K562 (cell line): ENCODE measurements around the gene MYLIP. TPM values are rescaled to one million over a fixed set of nuclear protein-coding genes. Genes with fewer than 3 reads are reported as not detected.
A peak's percentile ranks its signal among the peaks of the same experiment; 100 is the strongest.

Experiments used
- ATAC-seq: fragments of 200-7000 bp; cut with Tn5 transposase; 3 replicates; pipeline ENCODE4 v1.9.1; 2020; ENCODE audit warnings: moderate library complexity
- BruUV-seq: library from RNA; stranded (reverse); fragments of 400-500 nt; replicated peaks from 2 replicates; lab custom pipeline; 2021; lab: Mats Ljungman, UMichigan
- CTCF ChIA-PET: fragments of 300-600 bp; formaldehyde crosslinking; extraction: SDS; loops from one replicate; lab custom pipeline; 2021; ENCODE audit warnings: low intra/inter-chr PET ratio; lab: Yijun Ruan, JAX
- POLR2A ChIA-PET: fragments of 300-600, 350-650 bp; sonication (Branson Sonifier 250); formaldehyde crosslinking; extraction: SDS; loops from one replicate; lab custom pipeline; 2021; ENCODE audit warnings: antibody characterized with exemption, inconsistent platforms; lab: Yijun Ruan, JAX
- DNase-seq, 4 experiments: peaks; one replicate each; pipeline versions ENCODE4 v3.0.0 to v3.0.0-alpha.2; 2011 to 2018; ENCODE audit warnings: low spot score in 3 of 4, mixed read lengths in 3 of 4; ENCODE audit errors: extremely low read depth in 1 of 4
- FAIRE-seq: peaks from 2 replicates; lab custom pipeline; 2011; peaks lifted over from hg19 to GRCh38; lab: Jason Lieb, UNC
- H2AFZ ChIP-seq: 2 replicates; pipeline ENCODE4 v1.6.0; 2011; ENCODE audit warnings: low read depth, low read length, control low read depth, inconsistent platforms
- H3K27ac ChIP-seq: fragments of 200-600 bp; 3 replicates; pipeline ENCODE4 v1.8.0; 2011; ENCODE audit warnings: low read depth, mild to moderate bottlenecking, control low read depth, inconsistent platforms, low read length, moderate library complexity, mixed read lengths; ENCODE audit errors: extremely low read depth
- H3K27me3 ChIP-seq, 2 experiments: fragments of 300-600 bp in 1 of 2; 2 replicates in 1 of 2; 3 replicates in 1 of 2; pipeline versions ENCODE4 v1.6.0 to v1.8.0; 2011; ENCODE audit warnings: inconsistent platforms in 2 of 2, low read length in 2 of 2, mild to moderate bottlenecking in 1 of 2, mixed read lengths in 1 of 2, moderate library complexity in 1 of 2; ENCODE audit not compliant: control insufficient read depth in 2 of 2, insufficient read depth in 2 of 2
- H3K36me3 ChIP-seq: fragments of 300-600 bp; 3 replicates; pipeline ENCODE4 v1.8.0; 2011; ENCODE audit warnings: mild to moderate bottlenecking, low read length, inconsistent platforms; ENCODE audit not compliant: control insufficient read depth, insufficient read depth
- H3K4me1 ChIP-seq, 2 experiments: fragments of 200-600 bp in 1 of 2; replicated peaks in 1 of 2; 2 replicates in 1 of 2; 3 replicates in 1 of 2; pipeline versions ENCODE4 v1.5.1 to v1.8.0; 2011; ENCODE audit warnings: inconsistent platforms in 2 of 2, low read length in 2 of 2, mild to moderate bottlenecking in 1 of 2, mixed read lengths in 1 of 2, moderate library complexity in 1 of 2; ENCODE audit not compliant: control insufficient read depth in 2 of 2, insufficient read depth in 2 of 2
- H3K4me2 ChIP-seq: 2 replicates; pipeline ENCODE4 v1.6.1; 2011; ENCODE audit warnings: low read length, control low read depth, inconsistent platforms, mixed read lengths; ENCODE audit not compliant: insufficient read depth
- H3K4me3 ChIP-seq: fragments of 200-600 bp; sonication (generic), shearing (Covaris generic); 2 replicates; pipeline ENCODE4 v1.5.1; 2016; ENCODE audit warnings: control low read depth, inconsistent platforms
- H3K79me2 ChIP-seq: fragments of 200-600 bp; 3 replicates; pipeline ENCODE4 v1.8.0; 2011; ENCODE audit warnings: low read length, inconsistent platforms; ENCODE audit not compliant: control insufficient read depth, insufficient read depth
- H3K9ac ChIP-seq, 2 experiments: 2 replicates each; pipeline versions ENCODE4 v1.6.0 to v1.6.1; 2011; ENCODE audit warnings: low read depth in 2 of 2, low read length in 2 of 2, control low read depth in 1 of 2, inconsistent platforms in 1 of 2, mild to moderate bottlenecking in 1 of 2, mixed read lengths in 1 of 2; ENCODE audit not compliant: insufficient read depth in 1 of 2
- H3K9me1 ChIP-seq: one replicate; pipeline ENCODE4 v1.6.0; 2011; ENCODE audit warnings: inconsistent platforms, mild to moderate bottlenecking, low read length, moderate library complexity; ENCODE audit not compliant: control insufficient read depth, insufficient read depth
- H3K9me3 ChIP-seq: replicated peaks from 2 replicates; pipeline ENCODE4 v1.5.1; 2011; ENCODE audit warnings: low read depth, low read length, inconsistent platforms; ENCODE audit not compliant: control insufficient read depth, insufficient read depth
- H4K20me1 ChIP-seq: replicated peaks from 2 replicates; pipeline ENCODE4 v1.6.1; 2011; ENCODE audit warnings: low read length, inconsistent platforms, mixed read lengths; ENCODE audit not compliant: control insufficient read depth, insufficient read depth
- ATF1 ChIP-seq, 2 experiments: fragments of 450-650 bp in 1 of 2; IDR thresholded peaks; 2 replicates each; pipeline ENCODE4 v1.6.1; 2016; ENCODE audit warnings: missing compliant biosample characterization in 1 of 2, missing genetic modification characterization in 1 of 2
- HMG20B ChIP-seq: fragments of 250-450 bp; sonication (Bioruptor Pico); IDR thresholded peaks from 2 replicates; pipeline ENCODE4 v1.5.0; 2021; ENCODE audit warnings: mild to moderate bottlenecking
- HNRNPK ChIP-seq: fragments of 200-400 bp; formaldehyde crosslinking; IDR thresholded peaks from one replicate; pipeline ENCODE4 v1.6.1; 2018; ENCODE audit warnings: mild to moderate bottlenecking, low read depth, low read length; ENCODE audit not compliant: poor library complexity, severe bottlenecking
- NFYB ChIP-seq: IDR thresholded peaks from 2 replicates; pipeline ENCODE4 v1.6.1; 2011; ENCODE audit warnings: mild to moderate bottlenecking, moderate library complexity; ENCODE audit not compliant: insufficient read length; ENCODE audit errors: extremely low read depth
- PHTF2 ChIP-seq: fragments of 250-450 bp; sonication (Bioruptor Pico); IDR thresholded peaks from 2 replicates; pipeline ENCODE4 v1.5.0; 2021; ENCODE audit warnings: mild to moderate bottlenecking
- PPARD ChIP-seq: fragments of 250-450 bp; sonication (Bioruptor Pico); IDR thresholded peaks from 2 replicates; pipeline ENCODE4 v1.8.0; 2022; ENCODE audit warnings: inconsistent platforms, mild to moderate bottlenecking, moderate library complexity
- RFX7 ChIP-seq: fragments of 250-450 bp; sonication (Bioruptor Pico); IDR thresholded peaks from 2 replicates; pipeline ENCODE4 v1.5.1; 2021; ENCODE audit warnings: mild to moderate bottlenecking
- SMC3 ChIP-seq: conservative IDR thresholded peaks from 2 replicates; pipeline ENCODE4 v1.6.1; 2011; ENCODE audit warnings: low read depth, low read length, improper control_type of control experiment; ENCODE audit not compliant: insufficient read depth
- SREBF1 ChIP-seq: fragments of 150-350 bp; IDR thresholded peaks from 2 replicates; pipeline ENCODE4 v1.6.1; 2014; ENCODE audit warnings: antibody characterized with exemption, low read depth, low read length, borderline replicate concordance
- TOE1 ChIP-seq, 2 experiments: fragments of 450-650 bp in 1 of 2; sonication (generic) in 1 of 2; formaldehyde crosslinking in 1 of 2; IDR thresholded peaks; 2 replicates each; pipeline versions ENCODE4 v1.7.1 to v1.8.0; 2016 to 2022; ENCODE audit warnings: borderline replicate concordance in 2 of 2, mild to moderate bottlenecking in 2 of 2, antibody characterized with exemption in 1 of 2, inconsistent platforms in 1 of 2, low read depth in 1 of 2, missing genetic modification reagents in 1 of 2, moderate library complexity in 1 of 2
- U2AF2 ChIP-seq: fragments of 200-400 bp; formaldehyde crosslinking; optimal IDR thresholded peaks from 2 replicates; pipeline ENCODE3; 2017; ENCODE audit warnings: low read depth, mild to moderate bottlenecking, low read length
- ZNF263 ChIP-seq: sonication (generic); formaldehyde crosslinking; IDR thresholded peaks from 2 replicates; pipeline ENCODE4 v1.8.0; 2022; ENCODE audit warnings: mild to moderate bottlenecking, missing genetic modification reagents, borderline replicate concordance
- ZNF282 ChIP-seq: sonication (generic); formaldehyde crosslinking; IDR thresholded peaks from 2 replicates; pipeline ENCODE4 v1.8.1; 2023; ENCODE audit warnings: missing genetic modification reagents
- WGBS: fragments of 100-300 bp; shearing (Covaris generic); methylation state at CpG from one replicate; pipeline ENCODE4 v1.1.6; 2016; ENCODE audit warnings: low coverage, mixed read lengths; ENCODE audit not compliant: insufficient coverage; ENCODE audit errors: missing lambda C conversion rate; 5-methylcytosine and 5-hydroxymethylcytosine counted together
- in situ Hi-C: fragments of 300-500 bp; cut with MboI; formaldehyde crosslinking; loops from 4 replicates; pipeline ENCODE4 v1.15.0; 2018; ENCODE audit warnings: inconsistent platforms, mixed read lengths
- intact Hi-C: fragments of 100-400 bp; cut with micrococcal nuclease; formaldehyde crosslinking; loops from 2 replicates; pipeline ENCODE4 v1.14.2; 2022
- polyA plus RNA-seq, 8 experiments: library from polyadenylated mRNA; depleted of rRNA in 4 of 8; stranded (reverse) in 5 of 8; unstranded in 3 of 8; fragments of >200 nt; fragmentation: Nextera tagmentation in 2 of 8; fragmentation: Illumina TruSeq in 1 of 8; extraction: Ambion mirVana in 2 of 8; extraction: Trizol in 1 of 8; gene quantifications; 2 replicates each; pipeline versions ENCODE4 v1.2.1 to v1.2.3, GENCODE V29; 2011 to 2014; ENCODE audit warnings: inconsistent platforms in 1 of 8, missing spikeins in 1 of 8
- total RNA-seq, 7 experiments: library from RNA; depleted of rRNA in 6 of 7; stranded (reverse); fragments of >200 nt in 6 of 7; fragmentation: Illumina TruSeq in 2 of 7; extraction: Trizol in 2 of 7; gene quantifications; 2 replicates each; pipeline versions ENCODE4 v1.2.1 to v1.2.3, GENCODE V29; 2011 to 2021; ENCODE audit warnings: low replicate concordance in 1 of 7
- TF ChIP-seq, protein P1 (sequence below): fragments of 250-450 bp; sonication (Bioruptor Pico); IDR thresholded peaks from 2 replicates; pipeline ENCODE4 v1.5.1; 2021; ENCODE audit warnings: mild to moderate bottlenecking
- TF ChIP-seq, protein P2 (sequence below): fragments of 250-450 bp; sonication (Bioruptor Pico); IDR thresholded peaks from 2 replicates; pipeline ENCODE4 v1.4.0; 2020
- TF ChIP-seq, protein P3 (sequence below): sonication (generic); formaldehyde crosslinking; IDR thresholded peaks from 2 replicates; pipeline ENCODE4 v1.8.0; 2022; ENCODE audit warnings: missing genetic modification reagents, mild to moderate bottlenecking, moderate library complexity, borderline replicate concordance
- TF ChIP-seq, protein P4 (sequence below): fragments of 250-450 bp; sonication (Bioruptor Pico); IDR thresholded peaks from 2 replicates; pipeline ENCODE4 v1.8.0; 2022; ENCODE audit warnings: moderate library complexity, mild to moderate bottlenecking, inconsistent platforms

The MYLIP gene
- total and polyA plus RNA-seq, 9 of the 15 experiments (the other 6 are each of a cell fraction or from before 2014, with no cell fraction given) = 10.8 to 43.5 (median 31.5) TPM

DNA sequence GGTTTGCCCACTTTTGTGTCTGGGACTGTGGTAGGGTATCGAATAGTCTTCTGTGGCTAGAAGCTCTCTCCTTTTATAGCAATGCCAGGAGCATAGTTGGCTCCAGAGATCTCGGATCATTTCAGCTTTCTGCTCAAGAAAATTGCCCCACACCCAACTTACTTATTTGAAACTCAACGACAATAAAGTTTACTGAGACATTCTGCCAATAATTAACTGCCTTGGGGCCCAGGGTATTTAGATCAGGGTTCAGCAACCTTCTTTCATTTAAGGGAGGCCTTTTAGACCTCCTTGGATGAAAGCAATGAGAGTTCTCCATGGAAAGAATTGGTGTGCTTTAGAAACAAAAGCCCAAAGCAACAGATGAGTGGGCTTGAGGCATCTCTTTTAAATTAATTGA is 55.7 kb downstream of the MYLIP start:
- POLR2A ChIA-PET = interaction anchor here (0.6 kb wide), 1 partner anchor 376 kb away, joined by 4 read pairs; no protein-coding TSS in a partner anchor
- WGBS = 61% methylated on average over 3 of the region's 3 CpGs
- no TSS peak for BruUV-seq

More for the DNA sequence above, 55.7 kb downstream of the MYLIP start:
- H3K9me3 ChIP-seq = peaks cover 7% of the 10 kb centered on the region
- H3K4me3 ChIP-seq = no peak overlapping the region
- no peak for ATAC-seq
- no peaks in the 10 kb centered on the region for H3K36me3 ChIP-seq
- no peak overlapping the region for H3K4me2 ChIP-seq
- H3K79me2 ChIP-seq = no peaks in the 10 kb centered on the region
- H3K9ac ChIP-seq = no peak overlapping the region
- no peak for TF ChIP-seq RFX7 (CRISPR knock-in tag)
- TF ChIP-seq, protein P1, sequence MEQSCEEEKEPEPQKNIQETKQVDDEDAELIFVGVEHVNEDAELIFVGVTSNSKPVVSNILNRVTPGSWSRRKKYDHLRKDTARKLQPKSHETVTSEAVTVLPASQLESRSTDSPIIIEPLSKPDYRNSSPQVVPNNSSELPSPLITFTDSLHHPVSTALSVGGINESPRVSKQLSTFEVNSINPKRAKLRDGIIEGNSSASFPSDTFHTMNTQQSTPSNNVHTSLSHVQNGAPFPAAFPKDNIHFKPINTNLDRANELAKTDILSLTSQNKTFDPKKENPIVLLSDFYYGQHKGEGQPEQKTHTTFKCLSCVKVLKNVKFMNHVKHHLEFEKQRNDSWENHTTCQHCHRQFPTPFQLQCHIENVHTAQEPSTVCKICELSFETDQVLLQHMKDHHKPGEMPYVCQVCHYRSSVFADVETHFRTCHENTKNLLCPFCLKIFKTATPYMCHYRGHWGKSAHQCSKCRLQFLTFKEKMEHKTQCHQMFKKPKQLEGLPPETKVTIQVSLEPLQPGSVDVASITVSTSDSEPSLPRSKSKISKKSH (CRISPR knock-in tag) = no peak
- no peak for TF ChIP-seq SREBF1
- TF ChIP-seq NFYB = no peak
- no peak for TF ChIP-seq HMG20B
- TF ChIP-seq ATF1 (CRISPR knock-in tag; IDR thresholded peaks at IDR 0.05) = no peak
- TF ChIP-seq ATF1 (tag; IDR thresholded peaks at IDR 0.05) = no peak
- no peak for TF ChIP-seq ZNF282 (CRISPR knock-in tag)
- TF ChIP-seq TOE1 (IDR thresholded peaks at IDR 0.05; ENCODE audit: borderline replicate concordance) = no peak
- TF ChIP-seq TOE1 (CRISPR knock-in tag; IDR thresholded peaks at IDR 0.05; ENCODE audit: borderline replicate concordance, low read depth) = no peak
- TF ChIP-seq ZNF263 (CRISPR knock-in tag) = no peak
- no peak for TF ChIP-seq PPARD
- TF ChIP-seq SMC3 = no peak
- no peak for TF ChIP-seq PHTF2 (CRISPR knock-in tag)
- TF ChIP-seq, protein P2, sequence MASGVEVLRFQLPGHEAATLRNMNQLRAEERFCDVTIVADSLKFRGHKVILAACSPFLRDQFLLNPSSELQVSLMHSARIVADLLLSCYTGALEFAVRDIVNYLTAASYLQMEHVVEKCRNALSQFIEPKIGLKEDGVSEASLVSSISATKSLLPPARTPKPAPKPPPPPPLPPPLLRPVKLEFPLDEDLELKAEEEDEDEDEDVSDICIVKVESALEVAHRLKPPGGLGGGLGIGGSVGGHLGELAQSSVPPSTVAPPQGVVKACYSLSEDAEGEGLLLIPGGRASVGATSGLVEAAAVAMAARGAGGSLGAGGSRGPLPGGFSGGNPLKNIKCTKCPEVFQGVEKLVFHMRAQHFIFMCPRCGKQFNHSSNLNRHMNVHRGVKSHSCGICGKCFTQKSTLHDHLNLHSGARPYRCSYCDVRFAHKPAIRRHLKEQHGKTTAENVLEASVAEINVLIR (CRISPR knock-in tag) = no peak
- TF ChIP-seq, protein P3, sequence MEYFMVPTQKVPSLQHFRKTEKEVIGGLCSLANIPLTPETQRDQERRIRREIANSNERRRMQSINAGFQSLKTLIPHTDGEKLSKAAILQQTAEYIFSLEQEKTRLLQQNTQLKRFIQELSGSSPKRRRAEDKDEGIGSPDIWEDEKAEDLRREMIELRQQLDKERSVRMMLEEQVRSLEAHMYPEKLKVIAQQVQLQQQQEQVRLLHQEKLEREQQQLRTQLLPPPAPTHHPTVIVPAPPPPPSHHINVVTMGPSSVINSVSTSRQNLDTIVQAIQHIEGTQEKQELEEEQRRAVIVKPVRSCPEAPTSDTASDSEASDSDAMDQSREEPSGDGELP (CRISPR knock-in tag) = no peak
- no peak for TF ChIP-seq U2AF2
- TF ChIP-seq, protein P4, sequence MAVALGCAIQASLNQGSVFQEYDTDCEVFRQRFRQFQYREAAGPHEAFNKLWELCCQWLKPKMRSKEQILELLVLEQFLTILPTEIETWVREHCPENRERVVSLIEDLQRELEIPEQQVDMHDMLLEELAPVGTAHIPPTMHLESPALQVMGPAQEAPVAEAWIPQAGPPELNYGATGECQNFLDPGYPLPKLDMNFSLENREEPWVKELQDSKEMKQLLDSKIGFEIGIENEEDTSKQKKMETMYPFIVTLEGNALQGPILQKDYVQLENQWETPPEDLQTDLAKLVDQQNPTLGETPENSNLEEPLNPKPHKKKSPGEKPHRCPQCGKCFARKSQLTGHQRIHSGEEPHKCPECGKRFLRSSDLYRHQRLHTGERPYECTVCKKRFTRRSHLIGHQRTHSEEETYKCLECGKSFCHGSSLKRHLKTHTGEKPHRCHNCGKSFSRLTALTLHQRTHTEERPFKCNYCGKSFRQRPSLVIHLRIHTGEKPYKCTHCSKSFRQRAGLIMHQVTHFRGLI (CRISPR knock-in tag) = no peak
- no peak for TF ChIP-seq HNRNPK
- TF ChIP-seq, all 486 proteins: peak for 0
- in situ Hi-C loops (loop anchor here (10.0 kb wide), 1 partner anchor 490 kb away; no protein-coding TSS in a partner anchor), intact Hi-C loops (no loop called here)
- no peak for DNase-seq
- no peaks in the 10 kb centered on the region for H4K20me1 ChIP-seq
- peaks cover 0 to 8% of the 10 kb centered on the region in 2 experiments; a peak in 2 of 5 replicates for H3K4me1 ChIP-seq
- peak overlapping the region; percentile 84 for H2AFZ ChIP-seq
- H3K27ac ChIP-seq = no peak overlapping the region
- H3K9me1 ChIP-seq = no peaks in the 10 kb centered on the region
- no peak for FAIRE-seq
- no peaks in the 10 kb centered on the region for H3K27me3 ChIP-seq
- CTCF ChIA-PET = interaction anchor here (4.1 kb wide), 1 partner anchor 493 kb away, joined by 33 read pairs; no protein-coding TSS in a partner anchor
